Neural crest cell (in vitro differentiated cells): ENCODE data around the gene KCNK6. TPM values are rescaled to one million over a fixed set of nuclear protein-coding genes. Genes with fewer than 3 reads are reported as not detected.
"Not testable (repeated sequence)": the region's sequence is repeated elsewhere in the genome, so short reads cannot be mapped to it uniquely, and the experiment has no call there.

ENCODE experiments used
- DNase-seq: peaks from one replicate; pipeline ENCODE4 v3.0.0; 2021; ENCODE audit warnings: low read depth, mixed read lengths, low spot score
- H3K27ac Mint-ChIP-seq: one replicate; pipeline ENCODE4 v1.8.0; 2021; ENCODE audit warnings: mild to moderate bottlenecking, mixed read lengths; ENCODE audit not compliant: unreplicated experiment
- H3K27me3 Mint-ChIP-seq: 2 replicates; pipeline ENCODE4 v1.8.0; 2021; ENCODE audit warnings: low read depth, mild to moderate bottlenecking, mixed read lengths
- H3K36me3 Mint-ChIP-seq: 2 replicates; pipeline ENCODE4 v1.8.0; 2021; ENCODE audit warnings: low read depth, mild to moderate bottlenecking, mixed read lengths
- H3K4me1 Mint-ChIP-seq: 2 replicates; pipeline ENCODE4 v1.8.0; 2021; ENCODE audit warnings: mixed read lengths
- H3K4me3 Mint-ChIP-seq: one replicate; pipeline ENCODE4 v1.8.0; 2021; ENCODE audit warnings: mild to moderate bottlenecking, mixed read lengths
- H3K9me3 Mint-ChIP-seq: 2 replicates; pipeline ENCODE4 v1.8.0; 2021; ENCODE audit warnings: mixed read lengths
- total RNA-seq: library from RNA; stranded (reverse); gene quantifications from 2 replicates; pipeline ENCODE4 v1.2.1, GENCODE V29; 2021
- TF ChIP-seq, protein P1 (sequence below): fragments of 200-600 bp; sonication (generic); conservative IDR thresholded peaks from 2 replicates; pipeline ENCODE4 v1.5.0; 2021; ENCODE audit warnings: antibody characterized with exemption, mild to moderate bottlenecking

KCNK6 gene
- total RNA-seq, 1 donor from 2014 or later: not detected

DNA sequence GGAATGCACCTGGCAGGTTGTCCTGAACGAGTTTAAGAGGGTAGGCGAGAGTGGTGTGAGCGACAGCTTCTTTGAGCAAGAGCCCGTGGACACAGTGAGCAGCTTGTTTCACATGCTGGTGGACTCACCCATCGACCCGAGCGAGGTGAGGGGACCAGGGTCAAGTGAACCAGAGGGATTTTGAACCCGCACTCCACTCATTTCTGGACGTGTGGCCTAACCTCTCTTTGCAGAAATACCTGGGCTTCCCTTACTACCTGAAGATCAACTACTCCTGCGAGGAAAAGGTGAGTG lies 17.7 kb downstream of the KCNK6 start:
- Mint-ChIP-seq H3K9me3 (no peaks in the 10 kb centered on the region), H3K4me1 (peaks cover 17% of the 10 kb centered on the region), H3K27me3 (no peaks in the 10 kb centered on the region), H3K27ac (no peak overlapping the region), H3K4me3 (peak overlapping the region; percentile 92), H3K36me3 (no peaks in the 10 kb centered on the region)
- TF ChIP-seq, protein P1, sequence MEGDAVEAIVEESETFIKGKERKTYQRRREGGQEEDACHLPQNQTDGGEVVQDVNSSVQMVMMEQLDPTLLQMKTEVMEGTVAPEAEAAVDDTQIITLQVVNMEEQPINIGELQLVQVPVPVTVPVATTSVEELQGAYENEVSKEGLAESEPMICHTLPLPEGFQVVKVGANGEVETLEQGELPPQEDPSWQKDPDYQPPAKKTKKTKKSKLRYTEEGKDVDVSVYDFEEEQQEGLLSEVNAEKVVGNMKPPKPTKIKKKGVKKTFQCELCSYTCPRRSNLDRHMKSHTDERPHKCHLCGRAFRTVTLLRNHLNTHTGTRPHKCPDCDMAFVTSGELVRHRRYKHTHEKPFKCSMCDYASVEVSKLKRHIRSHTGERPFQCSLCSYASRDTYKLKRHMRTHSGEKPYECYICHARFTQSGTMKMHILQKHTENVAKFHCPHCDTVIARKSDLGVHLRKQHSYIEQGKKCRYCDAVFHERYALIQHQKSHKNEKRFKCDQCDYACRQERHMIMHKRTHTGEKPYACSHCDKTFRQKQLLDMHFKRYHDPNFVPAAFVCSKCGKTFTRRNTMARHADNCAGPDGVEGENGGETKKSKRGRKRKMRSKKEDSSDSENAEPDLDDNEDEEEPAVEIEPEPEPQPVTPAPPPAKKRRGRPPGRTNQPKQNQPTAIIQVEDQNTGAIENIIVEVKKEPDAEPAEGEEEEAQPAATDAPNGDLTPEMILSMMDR: no peak
- DNase-seq: no peak

GRCh38 chr19:38339011-38339410 lies 19.4 kb downstream of the KCNK6 start:
- not testable (repeated sequence) for DNase-seq, H3K36me3 Mint-ChIP-seq, H3K27me3 Mint-ChIP-seq, H3K27ac Mint-ChIP-seq, H3K9me3 Mint-ChIP-seq
- Mint-ChIP-seq H3K4me3 (peak overlapping the region; percentile 79), H3K4me1 (peaks cover 17% of the 10 kb centered on the region)

GRCh38 chr19:38340927-38341326 lies 21.3 kb downstream of the KCNK6 start:
- TF ChIP-seq, protein P1: no peak
- Mint-ChIP-seq H3K36me3 (no peaks in the 10 kb centered on the region), H3K4me3 (no peak overlapping the region), H3K4me1 (peaks cover 17% of the 10 kb centered on the region), H3K9me3 (no peaks in the 10 kb centered on the region), H3K27ac (peak overlapping the region; percentile 84), H3K27me3 (no peaks in the 10 kb centered on the region)
- DNase-seq: no peak

DNA sequence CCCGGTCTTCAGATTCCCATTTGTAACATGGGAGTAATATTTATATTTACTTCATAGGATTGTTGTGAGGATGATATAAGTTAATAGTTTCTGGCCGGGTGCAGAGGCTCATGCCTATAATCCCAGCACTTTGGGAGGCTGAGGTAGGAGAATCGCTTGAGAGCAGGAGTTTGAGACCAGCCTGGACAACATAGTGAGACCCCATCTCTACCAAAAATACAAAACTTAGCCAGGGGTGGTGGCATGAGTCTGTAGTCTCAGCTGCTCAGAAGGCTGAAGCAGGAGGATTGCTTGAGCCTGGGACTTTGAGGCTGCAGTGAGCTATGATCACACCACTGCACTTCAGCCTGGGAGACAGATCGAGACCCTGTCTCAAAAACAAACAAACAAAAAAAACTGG lies 27.2 kb downstream of the KCNK6 start:
- no peaks in the 10 kb centered on the region for H3K36me3 Mint-ChIP-seq
- no peak overlapping the region for H3K27ac Mint-ChIP-seq
- H3K4me1 Mint-ChIP-seq: no peaks in the 10 kb centered on the region
- DNase-seq: no peak
- TF ChIP-seq, protein P1: no peak
- no peak overlapping the region for H3K4me3 Mint-ChIP-seq
- no peaks in the 10 kb centered on the region for H3K27me3 Mint-ChIP-seq
- H3K9me3 Mint-ChIP-seq: no peaks in the 10 kb centered on the region

GRCh38 chr19:38350883-38351282 lies 31.2 kb downstream of the KCNK6 start:
- no peaks in the 10 kb centered on the region for H3K9me3 Mint-ChIP-seq
- H3K4me1 Mint-ChIP-seq: no peaks in the 10 kb centered on the region
- no peaks in the 10 kb centered on the region for H3K36me3 Mint-ChIP-seq
- TF ChIP-seq, protein P1: no peak
- no peak overlapping the region for H3K27ac Mint-ChIP-seq
- DNase-seq: no peak
- peaks cover 10% of the 10 kb centered on the region for H3K27me3 Mint-ChIP-seq
- H3K4me3 Mint-ChIP-seq: no peak overlapping the region

GRCh38 chr19:38351865-38352395 lies 32.3 kb downstream of the KCNK6 start:
- no peak overlapping the region for H3K27ac Mint-ChIP-seq
- no peaks in the 10 kb centered on the region for H3K4me1 Mint-ChIP-seq
- H3K36me3 Mint-ChIP-seq: no peaks in the 10 kb centered on the region
- H3K4me3 Mint-ChIP-seq: no peak overlapping the region
- H3K9me3 Mint-ChIP-seq: no peaks in the 10 kb centered on the region
- TF ChIP-seq, protein P1: no peak
- DNase-seq: no peak
- H3K27me3 Mint-ChIP-seq: peaks cover 20% of the 10 kb centered on the region
